SHP77 treated with DMSO at 0.1 percent for 48 hours (cell line): ENCODE results near the gene GIGYF1.
"Not testable (repeated sequence)": the region's sequence is repeated elsewhere in the genome, so short reads cannot be mapped to it uniquely, and the experiment has no call there.

Source experiments
- DNase-seq: peaks from one replicate; lab custom pipeline; 2025; lab: John Stamatoyannopoulos, UW

GIGYF1 gene

DNA sequence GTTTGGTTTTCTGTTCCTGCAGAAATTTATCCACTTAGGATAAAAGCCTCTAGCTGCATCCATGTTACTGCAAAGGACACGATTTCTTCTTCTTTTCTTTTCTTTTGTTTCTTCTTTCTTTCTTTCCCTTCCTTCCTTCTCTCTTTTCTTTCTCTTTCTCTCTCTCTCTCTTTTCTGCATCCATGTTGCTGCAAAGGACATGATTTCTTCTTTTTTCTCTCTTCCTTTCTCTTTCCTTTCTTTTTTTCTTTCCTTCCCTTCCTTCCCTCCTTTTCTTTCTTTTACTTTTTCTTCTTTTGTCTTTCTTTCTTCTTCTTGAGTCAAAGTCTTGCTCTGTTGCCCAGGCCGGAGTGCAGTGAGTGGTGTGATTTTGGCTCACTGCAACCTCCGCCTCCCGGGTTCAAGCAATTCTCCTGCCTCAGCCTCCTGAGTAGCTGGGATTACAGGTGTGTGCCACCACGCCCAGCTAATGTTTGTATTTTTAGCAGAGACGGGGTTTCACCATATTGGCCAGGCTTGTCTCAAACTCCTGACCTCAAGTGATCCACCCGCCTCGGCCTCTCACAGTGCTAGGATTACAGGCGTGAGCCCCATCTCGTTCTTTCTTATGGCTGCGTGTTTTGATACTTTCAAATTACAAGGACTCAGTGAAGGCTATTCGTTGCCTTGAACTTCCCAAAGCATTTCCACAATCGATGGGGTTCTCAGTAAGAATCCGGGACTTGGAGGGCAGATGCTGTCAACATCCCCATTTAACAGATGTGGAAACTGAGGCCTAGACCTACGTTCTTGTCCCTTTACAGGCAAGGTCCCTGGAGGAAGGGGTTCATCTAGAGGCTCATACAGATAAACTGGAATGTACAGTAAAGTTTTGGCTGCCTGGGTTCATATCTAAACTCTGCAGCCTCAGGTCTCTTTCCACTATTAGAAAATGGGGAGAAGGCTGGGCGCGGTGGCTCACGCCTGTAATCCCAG is 22.4 kb downstream of the GIGYF1 start:
- no peak for DNase-seq

DNA sequence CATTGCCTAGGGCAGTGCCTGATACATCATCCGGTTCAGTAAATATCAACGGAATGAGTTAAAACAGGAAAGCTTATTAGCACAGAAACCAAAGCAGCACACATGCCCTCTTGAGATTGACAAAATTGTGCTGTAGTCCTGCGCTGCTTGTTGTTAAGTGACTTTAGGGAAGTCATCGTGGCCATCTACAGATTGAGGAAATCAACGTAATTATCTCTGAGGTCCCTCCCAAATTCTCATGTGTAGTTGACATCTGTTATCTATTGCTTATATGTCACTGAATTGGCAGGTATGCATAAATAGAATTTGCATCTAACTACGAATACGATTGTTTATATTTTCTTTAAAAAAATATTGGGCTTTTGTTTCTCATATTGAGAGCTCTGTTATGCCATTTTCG is 24.0 kb downstream of the GIGYF1 start:
- DNase-seq, result no peak

DNA sequence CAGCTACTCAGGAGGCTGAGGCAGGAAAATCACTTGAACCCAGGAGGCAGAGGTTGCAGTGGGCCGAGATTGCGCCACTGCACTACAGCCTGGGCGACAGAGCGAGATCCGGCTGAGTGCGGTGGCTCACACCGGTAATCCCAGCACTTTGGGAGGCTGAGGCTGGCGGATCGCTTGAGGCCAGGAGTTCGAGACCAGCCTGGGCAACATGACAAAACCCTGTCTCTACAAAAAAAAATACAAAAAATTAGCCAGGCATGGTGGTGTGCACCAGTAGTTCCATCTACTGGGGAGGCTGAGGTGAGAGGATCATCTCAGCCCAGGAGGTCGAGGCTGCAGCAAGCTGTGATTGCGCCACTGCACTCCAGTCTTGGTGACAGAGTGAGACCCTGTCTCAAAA is 24.9 kb downstream of the GIGYF1 start:
- DNase-seq, result not testable (repeated sequence)

DNA sequence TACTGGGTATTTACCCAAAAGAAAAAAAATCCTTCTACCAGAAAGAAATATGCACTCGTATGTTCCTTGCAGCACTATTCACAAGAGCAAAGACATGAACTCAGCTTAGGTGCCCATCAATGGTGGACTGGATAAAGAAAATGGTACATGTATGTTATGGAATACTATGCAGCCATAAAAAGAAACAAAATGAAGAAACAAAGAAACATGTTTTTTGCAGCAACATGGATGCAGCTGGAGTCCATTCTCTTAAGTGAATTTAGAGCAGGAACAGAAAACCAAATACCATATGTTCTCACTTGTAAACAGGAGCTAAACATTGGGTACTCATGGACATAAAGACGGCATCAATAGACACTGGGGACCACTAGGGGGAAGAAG is 26.0 kb downstream of the GIGYF1 start:
- no peak for DNase-seq

DNA sequence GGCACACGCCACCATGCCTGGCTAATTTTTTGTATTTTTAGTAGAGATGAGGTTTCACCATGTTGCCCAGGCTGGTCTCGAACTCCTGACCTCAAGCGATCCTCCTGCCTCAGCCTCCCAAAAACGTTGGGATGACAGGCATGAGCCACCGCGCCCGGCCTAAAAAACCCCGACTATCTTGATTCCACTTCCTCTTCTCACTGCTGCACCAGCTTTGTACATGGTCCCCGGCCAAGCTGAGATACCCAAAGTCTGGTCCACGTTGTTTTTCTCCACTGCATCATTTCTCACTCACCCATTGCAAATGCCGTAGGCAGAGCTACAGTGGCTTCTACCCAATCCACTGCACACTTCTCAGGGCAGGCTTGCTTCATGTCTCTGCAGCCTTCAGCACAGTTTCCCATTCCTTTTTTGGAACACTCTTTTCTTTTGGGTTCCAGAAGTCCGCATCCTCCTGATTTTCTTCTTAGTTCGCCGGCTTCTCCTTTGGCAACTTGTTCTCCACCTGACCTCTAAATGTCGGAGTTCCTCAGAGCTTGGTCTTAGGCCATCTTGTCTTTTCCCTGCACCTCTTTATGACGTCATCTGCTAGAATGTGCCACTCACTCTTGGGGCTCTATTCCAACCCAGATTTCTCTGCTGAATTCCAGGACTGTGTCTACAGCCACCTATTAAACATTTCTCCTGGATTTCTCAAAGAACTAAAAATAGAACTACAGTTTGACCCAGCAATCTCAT is 26.6 kb downstream of the GIGYF1 start:
- DNase-seq, result no peak

DNA sequence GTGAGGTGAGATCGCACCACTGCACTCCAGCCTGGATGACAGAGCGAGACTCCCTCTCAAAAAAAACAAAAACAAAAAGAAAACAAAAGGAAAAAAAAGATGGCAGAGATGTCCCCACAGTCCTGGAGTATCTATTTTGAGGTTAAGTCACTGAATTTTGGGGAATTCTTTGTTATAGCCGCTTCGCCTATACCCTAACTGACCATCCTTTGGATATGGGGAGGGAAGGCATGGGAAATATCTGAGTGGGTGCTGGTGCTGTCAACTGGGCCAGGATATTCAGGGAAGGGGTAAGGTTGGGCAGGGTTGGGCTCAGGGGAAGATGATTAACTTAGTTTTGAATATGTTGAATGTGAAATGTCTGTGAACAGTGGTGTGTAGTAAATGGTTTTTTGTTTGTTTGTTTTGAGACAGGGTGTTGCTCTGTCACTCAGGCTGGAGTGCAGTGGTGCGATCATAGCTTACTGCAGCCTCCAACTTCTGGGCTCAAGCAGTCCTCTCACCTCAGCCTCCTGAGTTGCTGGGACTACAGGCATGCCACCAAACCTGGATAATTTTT is 28.8 kb downstream of the GIGYF1 start:
- DNase-seq, result no peak

DNA sequence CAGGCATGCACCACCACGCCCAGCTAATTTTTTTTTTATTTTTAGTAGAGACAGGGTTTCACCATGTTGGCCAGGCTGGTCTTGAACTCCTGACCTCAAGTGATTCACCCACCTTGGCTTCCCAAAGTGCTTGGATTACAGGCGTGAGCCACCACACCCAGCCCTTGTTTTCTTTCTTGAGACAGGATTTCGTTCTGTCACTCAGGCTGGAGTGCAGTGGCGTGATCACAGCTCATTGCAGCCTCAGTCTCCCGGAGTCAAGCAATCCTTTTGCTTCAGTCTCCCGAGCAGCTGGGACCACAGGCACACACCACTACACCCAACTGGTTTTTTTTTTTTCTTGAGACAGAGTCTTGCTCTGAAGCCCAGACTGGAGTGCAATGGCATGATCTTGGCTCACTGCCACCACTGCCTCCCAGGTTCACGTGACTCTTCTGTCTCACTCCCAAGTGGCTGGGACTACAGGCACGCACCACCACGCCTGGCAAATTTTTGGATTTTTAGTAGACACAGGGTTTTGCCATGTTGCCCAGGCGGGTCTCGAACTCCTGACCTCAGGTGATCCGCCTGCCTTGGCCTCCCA is 31.8 kb downstream of the GIGYF1 start:
- not testable (repeated sequence) for DNase-seq

DNA sequence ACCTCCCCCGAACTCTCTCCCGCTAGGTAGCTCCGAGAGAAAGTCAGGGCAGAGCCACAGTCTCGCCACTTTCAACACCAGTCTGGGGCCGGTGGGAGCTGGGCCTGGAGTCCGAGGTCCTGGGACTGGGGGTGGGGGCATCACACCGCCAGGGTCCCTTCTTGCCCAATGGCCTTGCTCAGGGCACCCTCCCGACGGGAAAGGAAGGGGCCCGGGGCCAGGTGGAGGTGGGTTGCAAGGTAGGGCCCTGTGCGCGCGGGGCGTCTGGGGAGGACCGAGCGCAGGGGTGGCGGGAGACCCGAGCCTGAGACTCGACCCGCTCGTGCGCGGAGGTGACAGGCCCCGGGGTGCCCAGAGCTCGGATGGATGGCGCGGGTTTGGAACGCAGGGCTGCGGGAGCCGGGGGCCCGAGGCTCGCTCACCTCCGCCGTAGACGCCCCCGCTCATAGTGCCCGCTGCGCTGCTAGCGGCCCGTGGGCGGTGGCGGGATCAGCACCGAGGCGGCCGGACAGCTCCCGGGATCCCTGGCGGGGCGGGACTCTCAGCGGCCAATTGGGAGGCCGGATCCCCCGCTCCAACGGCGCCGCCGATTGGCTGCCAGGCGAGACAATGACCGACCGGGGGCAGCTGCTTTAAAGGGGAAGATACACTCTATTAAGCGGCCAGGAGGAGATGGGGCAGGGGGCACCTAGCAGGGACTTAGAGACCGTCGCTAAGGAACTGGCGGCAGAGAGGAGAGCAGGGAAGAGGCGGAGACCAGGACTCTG is 38.0 kb downstream of the GIGYF1 start, which contains the start of gene ACTL6B:
Gene ACTL6B, minus strand, starts transcription at position 541 of the 767 bp plus-strand sequence. Its CDS starts 94 bp downstream, at position 447.
- DNase-seq, result peak; percentile 68

DNA sequence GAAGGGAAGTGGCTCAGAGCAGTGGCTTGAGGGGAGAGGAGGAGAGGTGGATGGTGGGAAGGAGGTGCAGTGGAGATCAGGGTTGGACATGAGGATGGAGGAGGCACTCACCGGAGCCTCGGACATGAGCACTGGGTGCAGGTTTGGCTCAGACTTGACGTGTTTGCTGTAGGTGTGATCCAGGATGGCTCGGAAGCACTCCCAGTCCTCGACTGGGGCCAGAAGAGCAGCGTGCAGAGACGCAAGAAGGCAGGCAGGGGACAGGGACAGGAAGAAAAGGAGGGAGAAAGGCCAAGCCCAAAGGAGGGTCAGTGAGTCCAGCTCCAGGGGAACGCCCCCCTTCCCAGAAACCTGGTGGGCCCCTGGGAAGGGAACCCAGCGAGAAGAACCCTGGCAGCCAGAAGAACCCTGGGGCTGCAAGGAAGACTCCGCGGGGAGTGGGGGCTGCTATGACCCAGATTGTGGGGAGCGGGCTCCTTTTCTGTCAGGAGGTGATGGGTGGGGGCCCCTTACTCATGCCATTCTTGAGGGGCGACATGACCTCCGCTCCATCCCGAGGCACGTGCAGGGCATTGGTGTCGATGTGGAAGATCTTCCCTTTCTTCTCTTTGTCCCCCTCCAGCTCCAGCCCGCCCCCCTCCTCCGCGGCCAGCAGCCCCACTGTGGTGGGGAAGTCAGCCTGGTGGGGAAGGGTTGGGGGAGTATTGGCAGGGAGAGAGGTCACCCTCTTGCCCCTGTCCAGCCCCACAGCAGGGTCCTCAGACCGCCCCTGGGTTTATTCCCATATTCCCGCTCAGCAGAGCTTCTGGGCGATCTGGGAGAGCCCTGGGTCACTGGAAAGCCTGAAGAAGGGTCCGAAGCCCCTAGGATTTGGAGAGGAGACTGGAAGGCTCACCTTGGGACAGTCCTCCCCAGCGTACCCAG is 38.9 kb downstream of the GIGYF1 start:
- no peak for DNase-seq

DNA sequence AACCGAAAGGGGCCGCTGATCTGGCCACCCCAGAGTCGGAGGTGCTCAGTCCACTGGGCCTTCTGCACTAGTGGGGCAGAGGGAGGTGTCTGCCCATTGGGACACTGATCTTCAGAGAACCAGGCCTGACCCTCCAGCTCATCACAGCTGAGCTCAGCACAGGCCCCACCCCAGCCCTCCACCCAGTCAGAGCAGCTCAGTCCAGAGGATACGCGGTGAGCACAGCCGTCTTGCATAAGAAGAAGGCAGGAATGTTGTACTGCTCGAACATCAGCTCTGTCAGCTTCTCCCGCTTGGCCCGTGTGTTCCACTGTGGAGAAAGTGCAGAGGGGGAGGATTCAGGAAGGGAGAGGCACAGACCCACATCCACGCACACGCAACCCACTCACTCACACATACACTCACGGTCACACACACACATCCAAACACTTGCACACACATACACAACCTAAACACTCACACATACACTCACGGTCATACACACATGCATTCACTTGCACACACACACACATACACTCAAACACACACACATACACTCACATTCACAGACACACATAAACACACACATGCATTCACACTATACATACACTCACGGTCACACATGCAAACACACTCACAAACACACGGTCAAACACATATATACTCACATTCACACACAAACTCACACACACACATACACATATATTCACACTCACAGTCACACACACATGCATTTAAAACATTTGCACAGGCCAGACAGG is 44.1 kb downstream of the GIGYF1 start:
- DNase-seq, result no peak

DNA sequence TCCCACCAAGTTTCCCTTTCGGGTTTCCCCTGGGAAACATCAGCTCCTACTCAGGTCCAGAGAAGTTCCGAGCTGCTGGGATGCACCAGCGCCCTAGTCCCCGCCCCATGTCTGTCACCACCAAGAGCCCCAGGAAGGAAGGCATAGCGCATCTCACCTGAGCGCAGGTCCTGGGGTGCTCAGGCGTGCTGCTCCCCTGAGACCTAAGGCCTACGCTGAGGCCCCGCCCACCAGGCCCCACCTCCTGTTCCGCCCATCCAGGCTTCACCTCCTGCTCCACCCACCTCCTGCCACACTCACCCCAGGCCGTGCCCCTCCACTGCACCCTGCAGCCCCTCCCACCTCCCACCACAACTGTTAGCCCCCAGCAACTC is 51.5 kb downstream of the GIGYF1 start:
- DNase-seq, result no peak

DNA sequence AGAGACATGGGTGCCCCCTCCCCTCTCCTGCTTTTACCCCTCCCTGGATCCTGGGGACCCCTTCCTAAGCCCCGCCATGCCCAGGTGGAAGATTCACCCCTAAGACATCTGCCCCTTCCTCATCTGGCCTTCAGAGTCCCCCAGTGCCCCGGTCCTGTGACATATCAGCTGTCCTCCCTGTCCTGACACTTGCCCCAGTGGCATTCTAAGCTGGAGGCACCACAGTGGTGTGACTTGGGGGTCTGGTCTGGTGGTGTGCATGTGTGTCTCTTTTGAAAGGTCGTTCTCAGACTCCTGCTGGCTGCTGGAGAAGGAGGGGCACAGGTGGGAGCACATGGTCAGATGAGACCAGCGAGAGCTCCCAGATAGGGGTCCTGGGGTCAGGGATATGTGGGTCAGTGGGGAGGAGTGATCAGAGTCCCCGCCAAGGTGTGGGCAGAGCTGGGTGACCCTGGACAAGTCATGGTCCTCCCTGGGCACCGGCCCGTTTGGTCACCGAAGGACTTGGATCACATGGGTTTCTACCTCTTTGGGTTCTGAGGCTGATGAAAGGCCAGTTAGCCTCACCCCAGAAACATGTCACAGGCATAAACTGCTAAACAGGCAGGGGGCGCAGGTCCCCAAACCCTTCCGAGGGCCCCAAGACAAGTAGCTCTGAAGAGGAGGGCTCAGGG is 52.1 kb downstream of the GIGYF1 start:
- DNase-seq, result no peak

DNA sequence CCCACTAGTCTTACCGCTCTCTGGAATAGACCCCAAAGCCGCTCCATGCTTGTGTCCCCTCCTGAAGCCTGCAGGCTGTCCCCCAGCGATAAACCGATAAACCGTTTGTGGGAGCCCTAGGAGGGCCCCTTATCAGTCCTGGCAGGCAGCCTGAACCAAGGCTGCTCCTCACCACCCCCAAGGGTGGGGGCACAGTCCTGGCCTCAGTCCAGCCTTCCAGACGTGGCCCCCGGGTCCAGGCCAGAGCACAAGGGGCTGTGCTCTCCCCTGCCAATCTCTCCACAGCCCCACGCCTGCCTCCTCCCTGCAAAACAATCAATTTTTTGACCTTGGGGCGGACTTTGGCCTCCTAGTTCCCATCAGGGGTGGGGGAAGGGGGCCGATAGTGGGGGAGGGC is 52.6 kb downstream of the GIGYF1 start, which contains the start of gene TFR2:
Gene TFR2, minus strand, starts transcription at position 90 of the 397 bp plus-strand sequence. Its CDS starts 43 bp downstream, at position 47.
- DNase-seq, result no peak

DNA sequence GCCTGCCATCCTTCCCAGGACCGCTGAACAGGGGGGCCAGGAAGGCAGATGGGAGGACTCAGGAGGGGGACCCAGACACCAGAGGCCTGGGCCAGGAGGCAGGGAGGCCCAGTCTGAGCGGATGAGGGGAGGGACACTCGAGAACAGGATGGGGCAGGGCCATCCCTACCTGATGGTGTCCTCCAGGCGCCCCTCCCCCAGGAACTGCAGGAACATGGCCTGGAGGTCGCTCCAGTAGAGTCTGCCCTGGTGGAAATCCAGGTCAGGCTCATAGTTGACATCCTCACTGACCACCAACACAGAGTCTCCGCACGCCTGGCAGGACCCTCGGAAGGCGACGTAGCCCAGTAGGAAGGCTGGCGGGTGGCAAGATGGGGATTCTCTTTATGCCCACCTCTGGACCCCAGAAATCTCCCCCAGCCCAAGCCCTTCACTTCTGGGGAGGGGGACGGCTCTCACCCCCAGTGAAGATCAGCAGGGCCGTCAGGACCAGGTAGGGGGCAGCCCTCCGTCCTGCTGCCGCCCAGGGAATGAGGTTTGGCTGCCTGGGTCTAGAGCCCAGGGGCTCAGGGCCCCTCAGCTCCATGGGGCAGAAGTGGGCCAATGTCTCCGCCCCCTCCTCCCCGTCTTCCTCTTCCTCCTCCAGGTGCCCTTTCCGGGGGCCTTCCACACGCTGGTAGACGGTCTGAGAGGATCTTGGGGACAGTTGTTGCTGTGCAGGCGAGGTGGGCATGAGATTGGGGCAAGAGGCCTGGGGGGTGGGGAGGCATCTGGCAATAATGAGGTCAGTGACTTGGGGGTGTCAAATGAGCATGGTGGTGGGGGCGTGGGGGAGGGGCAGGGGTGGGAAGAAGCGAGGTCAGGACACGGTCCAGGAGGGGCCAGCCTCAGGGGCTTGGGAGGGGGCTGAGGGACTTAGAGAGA is 53.3 kb downstream of the GIGYF1 start:
- DNase-seq, result no peak

DNA sequence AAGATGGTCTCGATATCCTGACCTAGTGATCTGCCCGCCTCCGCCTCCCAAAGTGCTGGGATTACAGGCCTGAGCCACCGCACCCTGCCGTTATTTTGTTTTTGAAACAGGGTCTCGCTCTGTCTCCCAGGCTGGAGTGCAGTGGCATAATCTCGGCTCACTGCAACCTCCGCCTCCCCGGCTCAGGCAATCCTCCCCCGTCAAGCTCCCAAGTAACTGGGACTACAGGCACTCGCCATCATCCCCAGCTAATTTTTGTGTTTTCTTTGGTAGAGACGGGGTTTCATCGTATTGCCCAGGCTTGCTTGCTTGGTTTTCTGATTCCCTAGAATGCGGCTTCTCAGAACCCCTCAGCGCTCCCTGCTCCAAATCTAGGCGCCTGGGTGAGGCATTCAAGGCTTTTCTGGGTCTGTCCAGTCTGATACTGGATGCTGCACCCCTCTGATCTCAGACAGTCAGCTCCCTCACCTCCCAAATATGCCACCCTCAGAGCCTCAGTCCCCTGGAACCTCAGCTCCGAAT is 54.0 kb downstream of the GIGYF1 start:
- no peak for DNase-seq

DNA sequence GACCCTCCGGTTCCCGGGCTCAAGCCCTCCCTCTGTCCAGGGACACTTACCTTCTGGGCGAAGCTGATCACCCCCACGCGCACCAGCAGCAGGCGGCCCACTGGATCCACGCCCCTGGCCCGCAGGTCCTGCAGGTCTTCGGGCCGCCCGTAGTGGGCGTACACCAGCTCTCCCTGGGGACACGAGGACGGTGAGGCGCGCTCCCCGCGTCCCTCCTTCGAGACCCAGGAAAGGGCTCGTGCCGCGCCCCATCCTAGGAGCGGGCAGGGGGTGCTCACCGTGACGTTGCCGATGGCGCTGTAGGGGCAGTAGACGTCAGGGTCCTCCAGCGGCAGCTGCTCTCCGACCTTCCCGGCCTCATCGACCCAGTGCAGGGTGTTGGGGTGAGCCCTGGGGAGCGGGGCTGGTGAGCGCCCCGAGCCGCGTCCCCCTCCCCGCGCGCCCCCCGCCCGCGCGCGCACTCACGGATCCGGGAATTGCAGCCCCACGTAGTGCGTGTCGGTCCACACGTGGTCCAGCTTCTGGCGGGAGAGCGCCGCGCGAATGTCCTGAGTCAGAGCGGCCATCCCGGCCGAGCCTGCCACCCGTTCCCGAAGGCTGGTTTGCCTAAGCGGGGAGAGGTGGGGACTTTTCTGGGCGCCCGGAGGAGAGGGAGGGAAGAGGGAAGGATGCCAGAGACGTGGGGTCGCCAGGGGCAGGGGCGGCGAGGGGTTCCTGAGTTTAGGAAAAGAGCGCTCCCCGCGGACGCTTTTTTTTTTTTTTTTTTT is 60.9 kb downstream of the GIGYF1 start:
- no peak for DNase-seq

DNA sequence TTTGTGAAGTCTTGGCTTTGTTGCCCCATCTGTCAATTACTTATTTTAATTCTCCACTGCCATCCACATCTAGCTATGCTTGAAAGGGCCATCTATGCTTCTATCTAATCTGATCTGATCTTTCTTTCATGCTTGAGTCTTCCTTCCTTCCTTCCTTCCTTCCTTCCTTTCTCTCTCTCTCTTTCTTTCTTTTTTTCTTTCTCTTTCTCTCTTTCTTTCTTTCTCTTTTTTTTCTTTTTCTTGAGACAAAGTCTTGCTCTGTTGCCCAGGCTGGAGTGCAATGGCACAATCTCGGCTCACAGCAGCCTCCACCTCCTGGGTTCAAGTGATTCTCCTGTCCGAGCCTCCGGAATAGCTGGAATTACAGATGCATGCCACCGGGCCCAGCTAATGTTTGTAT is 64.0 kb downstream of the GIGYF1 start:
- DNase-seq, result no peak
